Lung (tissue), 12 donors: Measurements from ENCODE around the gene CDH26. TPM values are rescaled to one million over a fixed set of nuclear protein-coding genes. Genes with fewer than 3 reads are reported as not detected.

Source experiments
- ATAC-seq: fragments of 200-7000 bp; cut with Tn5 transposase; one replicate; pipeline ENCODE4 v1.9.1; 2020; ENCODE audit warnings: moderate number of reproducible peaks; ENCODE audit not compliant: insufficient read depth, low FRiP score
- DNase-seq, 3 donors: peaks; one replicate each; pipeline ENCODE4 v3.0.0-alpha.2; 2013 to 2017
- H3K27ac ChIP-seq, 2 donors: one replicate each; pipeline ENCODE4 v1.5.1; 2013; ENCODE audit warnings: mild to moderate bottlenecking in 2 of 2, moderate library complexity in 2 of 2, control low read depth in 1 of 2, inconsistent platforms in 1 of 2, low read depth in 1 of 2, low read length in 1 of 2
- H3K27me3 ChIP-seq, 3 donors: one replicate each; pipeline ENCODE4 v1.5.1; 2013; ENCODE audit warnings: low read length in 2 of 3; ENCODE audit not compliant: control insufficient read depth in 3 of 3, insufficient read depth in 3 of 3
- H3K36me3 ChIP-seq, 4 donors: one replicate each; pipeline ENCODE4 v1.5.1; 2013; ENCODE audit warnings: low read length in 4 of 4, mild to moderate bottlenecking in 1 of 4, moderate library complexity in 1 of 4; ENCODE audit not compliant: control insufficient read depth in 4 of 4, insufficient read depth in 4 of 4
- H3K4me1 ChIP-seq, 5 donors: one replicate each; pipeline ENCODE4 v1.5.1; 2013; ENCODE audit warnings: low read length in 5 of 5, mild to moderate bottlenecking in 2 of 5, moderate library complexity in 1 of 5; ENCODE audit not compliant: control insufficient read depth in 5 of 5, insufficient read depth in 5 of 5
- H3K4me3 ChIP-seq: one replicate; pipeline ENCODE4 v1.5.1; 2013; ENCODE audit warnings: mild to moderate bottlenecking, control low read depth, moderate library complexity
- H3K9ac ChIP-seq, 2 donors: one replicate each; pipeline ENCODE4 v1.5.1; 2013; ENCODE audit warnings: low read length in 2 of 2, control low read depth in 1 of 2; ENCODE audit not compliant: insufficient read depth in 1 of 2
- H3K9me3 ChIP-seq, 4 donors: one replicate each; pipeline ENCODE4 v1.5.1; 2013; ENCODE audit warnings: low read length in 3 of 4, mild to moderate bottlenecking in 1 of 4, moderate library complexity in 1 of 4; ENCODE audit not compliant: control insufficient read depth in 4 of 4, insufficient read depth in 3 of 4
- WGBS, 2 donors: extraction: QIAGEN DNeasy Blood & Tissue Kit; methylation state at CpG; one replicate each; pipeline ENCODE4 v1.1.7; 2013; 5-methylcytosine and 5-hydroxymethylcytosine counted together
- polyA plus RNA-seq, 2 donors: library from polyadenylated mRNA; stranded (reverse); fragments of 200-250 nt; gene quantifications; one replicate each; pipeline ENCODE4 v1.2.1, GENCODE V29; 2013
- total RNA-seq, 2 donors: library from RNA; depleted of rRNA in 1 of 2; stranded (reverse); fragments of >200 nt in 1 of 2; gene quantifications; one replicate each; pipeline ENCODE4 v1.2.1, GENCODE V29; 2014 to 2021
- TF ChIP-seq, protein P1 (sequence below): IDR thresholded peaks from 2 replicates; pipeline ENCODE4 v1.5.1; 2012; ENCODE audit warnings: mild to moderate bottlenecking; ENCODE audit errors: control extremely low read depth, extremely low read depth
- donor health status: control.
- donor health status: control.
- donor health status: Bipolar disorder and iron deficiency.
- donor health status: healthy.
- donor health status: DM: yes; HTN: yes; CAD: no.

CDH26 gene
- total and polyA plus RNA-seq, 4 donors: 5.7 to 11.3 (median 7.8) TPM

DNA sequence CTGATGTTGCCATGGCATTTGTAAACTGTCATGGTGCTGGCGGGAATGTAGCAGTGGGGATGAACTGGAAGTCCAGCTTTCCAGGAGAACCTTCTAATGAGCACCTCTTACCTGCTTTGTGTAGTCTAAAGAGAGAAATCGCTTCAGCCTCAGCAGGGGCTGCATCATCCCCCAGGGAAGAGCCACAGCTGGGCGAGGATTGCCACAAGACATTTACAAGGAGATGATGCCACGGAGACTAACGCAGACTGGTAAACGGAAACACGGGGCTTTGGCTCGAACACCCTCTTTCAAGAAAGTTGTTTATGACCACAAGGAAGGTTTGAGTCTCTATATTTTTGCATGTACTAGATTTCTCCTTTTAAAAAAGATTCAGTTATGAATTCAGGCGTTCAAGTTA, 72.9 kb downstream of the CDH26 start:
- 89 to 90% methylated on average over 9 of the region's 9 CpGs for WGBS, 2 donors

DNA sequence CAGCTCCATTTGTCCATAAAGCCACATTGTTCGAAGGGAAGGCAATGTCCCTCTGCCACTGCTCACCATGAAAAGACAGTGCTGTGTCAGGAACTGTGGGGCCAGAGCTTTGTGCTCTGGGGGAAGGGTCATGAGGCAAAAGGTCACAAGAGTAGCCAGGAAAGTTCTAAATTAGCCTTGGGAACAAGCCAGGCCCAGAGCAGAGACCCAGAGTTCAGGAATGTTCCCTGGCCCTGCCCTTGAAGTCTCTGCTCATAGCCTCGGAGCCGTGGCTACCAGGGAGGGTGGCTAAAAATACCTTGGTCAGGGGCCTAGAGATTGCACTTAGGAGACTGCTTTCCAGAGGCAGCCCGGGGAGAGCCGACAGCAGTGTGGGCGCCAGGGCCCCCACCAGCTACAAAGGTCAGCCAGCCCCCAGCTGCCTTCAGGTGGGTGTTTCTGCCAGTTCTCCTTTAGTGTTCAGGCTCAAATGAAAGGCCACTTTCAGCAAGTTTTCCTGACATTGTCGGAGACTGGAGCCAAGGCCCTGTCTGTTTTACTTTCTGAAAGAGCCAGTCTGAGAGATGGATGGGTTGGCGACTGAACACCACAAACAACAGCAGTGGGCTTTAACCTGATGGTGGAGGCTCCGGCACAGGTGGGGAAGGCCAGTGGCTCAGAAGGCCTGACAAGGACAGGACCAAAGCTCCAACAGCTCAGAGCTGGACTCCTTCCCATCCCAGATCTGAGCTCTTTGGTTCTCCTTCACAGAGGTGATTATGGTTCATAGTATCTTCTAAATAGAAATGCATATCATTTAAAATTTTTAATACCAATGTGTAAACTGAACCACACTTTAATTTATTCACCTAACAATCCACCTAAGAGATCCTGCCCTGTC, 76.2 kb downstream of the CDH26 start:
- Histone ChIP-seq H3K36me3 (no peaks in the 10 kb centered on the region), H3K27ac (peak overlapping the region in 1 of 2 donors; percentile 68), H3K9ac (no peak overlapping the region), H3K27me3 (no peaks in the 10 kb centered on the region), H3K9me3 (no peaks in the 10 kb centered on the region), H3K4me3 (no peak overlapping the region), H3K4me1 (peaks cover 0 to 14% (median 5%) of the 10 kb centered on the region in 5 donors)
- WGBS, 2 donors: 65 to 78% methylated on average over 9 of the region's 9 CpGs
- no peak for DNase-seq
- no peak for ATAC-seq
- TF ChIP-seq, protein P1, sequence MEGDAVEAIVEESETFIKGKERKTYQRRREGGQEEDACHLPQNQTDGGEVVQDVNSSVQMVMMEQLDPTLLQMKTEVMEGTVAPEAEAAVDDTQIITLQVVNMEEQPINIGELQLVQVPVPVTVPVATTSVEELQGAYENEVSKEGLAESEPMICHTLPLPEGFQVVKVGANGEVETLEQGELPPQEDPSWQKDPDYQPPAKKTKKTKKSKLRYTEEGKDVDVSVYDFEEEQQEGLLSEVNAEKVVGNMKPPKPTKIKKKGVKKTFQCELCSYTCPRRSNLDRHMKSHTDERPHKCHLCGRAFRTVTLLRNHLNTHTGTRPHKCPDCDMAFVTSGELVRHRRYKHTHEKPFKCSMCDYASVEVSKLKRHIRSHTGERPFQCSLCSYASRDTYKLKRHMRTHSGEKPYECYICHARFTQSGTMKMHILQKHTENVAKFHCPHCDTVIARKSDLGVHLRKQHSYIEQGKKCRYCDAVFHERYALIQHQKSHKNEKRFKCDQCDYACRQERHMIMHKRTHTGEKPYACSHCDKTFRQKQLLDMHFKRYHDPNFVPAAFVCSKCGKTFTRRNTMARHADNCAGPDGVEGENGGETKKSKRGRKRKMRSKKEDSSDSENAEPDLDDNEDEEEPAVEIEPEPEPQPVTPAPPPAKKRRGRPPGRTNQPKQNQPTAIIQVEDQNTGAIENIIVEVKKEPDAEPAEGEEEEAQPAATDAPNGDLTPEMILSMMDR: no peak

More for the DNA sequence above, 72.9 kb downstream of the CDH26 start:
- TF ChIP-seq, protein P1: no peak
- Histone ChIP-seq H3K4me3 (no peak overlapping the region), H3K9me3 (peaks cover 0 to 8% (median 1%) of the 10 kb centered on the region in 4 donors), H3K27me3 (no peaks in the 10 kb centered on the region), H3K4me1 (peaks cover 0 to 6% (median 4%) of the 10 kb centered on the region in 5 donors), H3K9ac (no peak overlapping the region), H3K36me3 (no peaks in the 10 kb centered on the region), H3K27ac (no peak overlapping the region)
- DNase-seq (no peak), ATAC-seq (no peak)

GRCh38 chr20:60035486-60035885, 77.3 kb downstream of the CDH26 start:
- 78 to 86% methylated on average over 6 of the region's 6 CpGs for WGBS, 2 donors
- Histone ChIP-seq H3K4me1 (peaks cover 0 to 14% (median 5%) of the 10 kb centered on the region in 5 donors), H3K27ac (no peak overlapping the region), H3K4me3 (no peak overlapping the region), H3K27me3 (no peaks in the 10 kb centered on the region), H3K36me3 (no peaks in the 10 kb centered on the region), H3K9ac (no peak overlapping the region), H3K9me3 (no peaks in the 10 kb centered on the region)
- DNase-seq (no peak), ATAC-seq (no peak)
- TF ChIP-seq, protein P1: no peak
